Cerebellar cortex (tissue), 1 donor: ENCODE measurements around the gene CHST8.
A peak's percentile ranks its signal among the peaks of the same experiment; 100 is the strongest.
"Not testable (repeated sequence)": the region's sequence is repeated elsewhere in the genome, so short reads cannot be mapped to it uniquely, and the experiment has no call there.

ENCODE experiments used
- DNase-seq: peaks from one replicate; pipeline ENCODE4 v3.0.0-alpha.2; 2015; ENCODE audit warnings: low spot score

Gene CHST8

DNA sequence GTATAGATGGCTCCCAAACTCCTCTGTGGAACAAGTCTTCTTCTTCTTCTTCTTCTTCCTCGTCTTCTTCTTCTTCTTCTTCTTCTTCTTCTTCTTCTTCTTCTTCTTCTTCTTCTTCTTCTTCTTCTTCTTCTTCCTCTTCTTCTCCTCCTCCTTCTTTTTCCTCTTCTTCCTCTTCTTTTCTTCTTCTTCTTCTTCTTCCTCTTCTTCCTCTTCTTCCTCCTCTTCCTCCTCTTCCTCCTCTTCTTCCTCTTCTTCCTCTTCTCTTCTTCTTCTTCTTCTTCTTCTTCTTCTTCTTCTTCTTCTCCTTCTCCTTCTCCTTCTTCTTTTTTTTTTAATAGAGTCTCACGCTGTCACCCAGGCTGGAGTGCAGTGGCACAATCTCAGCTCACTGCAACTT, 3.4 kb upstream of the CHST8 start:
- not testable (repeated sequence) for DNase-seq

DNA sequence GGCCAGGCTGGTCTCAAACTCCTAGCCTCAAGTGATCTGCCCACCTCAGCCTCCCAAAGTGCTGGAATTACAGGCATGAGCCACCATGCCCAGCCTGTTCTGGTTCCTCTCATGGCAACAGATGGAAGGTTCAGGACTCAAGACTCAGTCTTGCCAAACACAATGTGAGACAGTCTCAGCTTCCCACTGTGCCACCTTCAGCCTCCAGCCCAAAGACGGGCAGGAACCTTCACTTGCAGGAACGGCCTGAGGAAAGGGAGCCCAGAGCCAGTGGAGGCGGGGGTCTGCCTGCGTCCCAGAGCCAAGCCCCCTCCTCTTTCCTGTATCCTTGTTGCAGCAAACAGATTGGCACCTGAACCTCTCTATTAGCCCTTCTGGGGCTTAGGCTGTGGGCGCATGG, 2.9 kb upstream of the CHST8 start:
- DNase-seq = no peak

DNA sequence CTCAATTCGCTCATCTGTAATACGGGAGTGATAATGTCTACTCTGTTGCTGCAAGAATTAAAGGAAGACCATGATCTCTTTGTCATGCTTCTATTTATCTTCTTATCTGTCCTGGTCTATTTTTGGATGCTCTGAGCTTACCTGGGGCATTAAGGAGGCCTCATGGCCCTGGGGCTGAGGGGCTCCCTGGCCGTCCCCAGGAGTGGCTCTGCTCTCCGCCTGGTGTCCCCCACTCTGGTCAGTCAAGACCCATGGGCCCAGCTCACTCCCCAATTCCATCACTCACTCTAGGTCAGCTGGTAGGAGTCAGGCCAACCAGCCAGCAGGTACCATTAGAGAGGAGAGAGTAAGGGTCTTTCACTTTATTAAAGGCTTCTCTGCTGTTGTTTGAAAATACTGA, 1.1 kb upstream of the CHST8 start:
- DNase-seq = no peak

DNA sequence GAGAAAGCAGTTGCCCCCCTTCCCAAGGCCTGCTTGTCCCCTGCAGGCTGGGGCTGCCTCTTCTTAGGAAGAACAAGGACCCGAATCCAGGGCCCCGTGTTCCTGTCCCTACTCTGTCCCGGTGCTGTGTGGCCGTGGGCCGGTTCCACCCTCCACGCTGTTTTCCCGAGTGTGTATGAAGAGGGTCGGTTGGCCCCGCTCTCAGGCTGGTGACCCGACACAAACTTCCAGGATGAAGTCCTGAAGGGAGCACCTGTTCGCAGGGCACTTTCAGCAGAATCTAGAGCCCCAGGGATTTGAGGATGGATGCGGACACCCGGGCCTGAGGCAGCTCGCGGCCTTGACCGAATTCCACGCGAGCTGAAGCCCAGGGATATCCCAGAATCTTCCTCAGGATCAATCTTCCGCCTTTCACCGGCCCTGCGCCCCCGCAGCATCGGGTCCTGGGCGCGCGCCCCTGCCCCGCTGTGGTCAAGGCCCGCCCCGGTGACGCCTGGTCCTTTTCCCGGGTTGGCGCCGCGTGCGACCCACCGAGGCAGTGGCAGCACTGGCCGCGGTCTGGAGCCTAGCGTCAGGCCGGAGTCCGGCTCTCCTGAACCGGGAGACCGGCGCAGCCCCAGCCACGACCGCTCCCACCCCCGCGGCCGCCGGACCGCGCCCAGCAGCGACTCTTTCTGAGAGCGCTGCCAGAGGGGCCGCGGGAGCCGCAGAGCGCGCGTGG, 528 bp upstream of the CHST8 start:
- no peak for DNase-seq

DNA sequence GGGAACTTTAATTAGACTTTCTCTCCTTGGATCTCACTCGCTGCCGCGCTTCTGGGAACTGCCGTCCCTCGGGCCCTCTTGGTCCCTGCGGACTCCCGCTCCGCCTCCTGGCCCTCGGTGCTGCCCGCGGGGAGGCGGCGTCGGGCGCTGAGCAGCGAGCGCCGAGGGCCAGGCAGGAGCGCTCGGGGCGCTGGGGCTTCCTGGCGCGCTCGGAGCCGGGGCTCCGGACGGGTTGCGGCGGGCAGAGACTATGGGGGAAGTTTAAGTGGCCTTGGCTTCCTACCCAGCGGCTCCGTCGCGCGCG, 704 bp downstream of the CHST8 start:
- DNase-seq = no peak

DNA sequence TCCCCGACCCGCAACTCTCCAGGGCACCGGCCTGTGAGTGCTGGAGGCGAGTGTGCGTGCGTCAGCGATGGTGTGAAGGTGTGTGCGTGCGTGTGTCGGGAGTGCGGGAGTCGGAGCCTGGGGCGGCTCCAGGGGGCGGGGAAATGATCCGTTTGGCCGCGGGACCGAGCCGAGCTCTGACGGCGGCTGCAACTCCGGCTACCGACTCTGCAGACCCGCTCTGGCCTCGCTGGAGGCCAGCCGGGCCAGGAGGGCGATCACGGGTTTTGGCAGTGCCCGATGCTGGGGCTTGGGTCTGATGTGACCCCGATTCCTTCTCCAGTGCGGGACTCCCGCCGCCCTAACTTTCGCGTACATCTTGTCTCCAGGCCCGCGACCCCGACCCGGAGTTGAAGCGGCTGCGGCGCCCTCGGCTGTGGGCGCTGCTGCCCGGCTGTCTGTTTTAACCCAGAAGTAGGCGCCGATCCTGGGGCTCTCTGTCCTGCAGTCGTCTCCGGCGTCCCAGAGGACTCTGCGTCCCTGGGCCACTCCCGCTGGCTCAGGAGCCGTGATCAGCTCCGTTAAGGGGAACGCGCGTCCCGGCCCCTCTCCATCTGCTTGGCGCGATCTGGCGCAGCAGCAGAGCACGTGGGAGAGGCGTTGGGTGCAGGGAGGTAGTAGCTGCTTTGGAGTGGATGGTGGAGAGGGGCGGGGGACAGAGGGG, 1.2 kb downstream of the CHST8 start:
- no peak for DNase-seq

DNA sequence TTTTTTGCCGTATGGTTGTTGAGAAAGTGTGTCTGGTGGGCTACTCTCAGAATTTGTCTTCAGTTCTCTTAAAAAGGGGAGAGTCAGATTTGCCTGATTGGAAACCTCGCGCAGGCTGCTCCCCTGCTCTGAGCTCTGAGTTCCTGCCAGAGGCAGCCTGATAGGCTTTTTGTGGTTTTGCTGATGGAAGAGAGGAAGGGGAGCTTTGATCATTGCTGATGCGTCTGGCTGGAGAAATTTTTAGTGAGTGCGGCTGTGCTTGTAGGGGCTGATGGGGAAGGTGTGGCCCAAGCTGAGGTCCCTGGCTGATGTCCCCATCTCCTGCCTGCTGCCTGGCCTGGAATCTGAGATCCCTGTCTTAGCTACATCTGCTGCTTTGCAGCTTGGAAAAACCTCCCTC, 2.8 kb downstream of the CHST8 start:
- DNase-seq = no peak

DNA sequence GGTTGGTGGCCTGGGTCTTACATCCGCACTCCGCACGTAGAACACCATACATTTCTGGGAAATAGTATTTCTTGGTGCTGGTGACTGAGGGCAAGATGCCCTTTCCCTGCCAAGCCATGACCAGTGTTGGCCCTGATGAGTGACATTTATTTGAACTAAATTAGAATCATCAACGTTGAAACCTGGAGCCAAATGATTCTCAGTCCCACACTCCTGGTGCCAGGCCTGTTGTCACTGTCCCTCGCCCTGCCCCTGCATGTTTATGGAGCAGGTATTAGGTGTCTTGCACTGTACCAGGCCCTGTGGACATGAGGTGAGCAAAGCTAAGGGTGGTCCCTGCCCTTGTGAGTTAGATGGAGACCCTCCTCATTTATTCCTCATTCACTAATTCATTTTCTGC, 5.8 kb downstream of the CHST8 start:
- peak; percentile 71 for DNase-seq

DNA sequence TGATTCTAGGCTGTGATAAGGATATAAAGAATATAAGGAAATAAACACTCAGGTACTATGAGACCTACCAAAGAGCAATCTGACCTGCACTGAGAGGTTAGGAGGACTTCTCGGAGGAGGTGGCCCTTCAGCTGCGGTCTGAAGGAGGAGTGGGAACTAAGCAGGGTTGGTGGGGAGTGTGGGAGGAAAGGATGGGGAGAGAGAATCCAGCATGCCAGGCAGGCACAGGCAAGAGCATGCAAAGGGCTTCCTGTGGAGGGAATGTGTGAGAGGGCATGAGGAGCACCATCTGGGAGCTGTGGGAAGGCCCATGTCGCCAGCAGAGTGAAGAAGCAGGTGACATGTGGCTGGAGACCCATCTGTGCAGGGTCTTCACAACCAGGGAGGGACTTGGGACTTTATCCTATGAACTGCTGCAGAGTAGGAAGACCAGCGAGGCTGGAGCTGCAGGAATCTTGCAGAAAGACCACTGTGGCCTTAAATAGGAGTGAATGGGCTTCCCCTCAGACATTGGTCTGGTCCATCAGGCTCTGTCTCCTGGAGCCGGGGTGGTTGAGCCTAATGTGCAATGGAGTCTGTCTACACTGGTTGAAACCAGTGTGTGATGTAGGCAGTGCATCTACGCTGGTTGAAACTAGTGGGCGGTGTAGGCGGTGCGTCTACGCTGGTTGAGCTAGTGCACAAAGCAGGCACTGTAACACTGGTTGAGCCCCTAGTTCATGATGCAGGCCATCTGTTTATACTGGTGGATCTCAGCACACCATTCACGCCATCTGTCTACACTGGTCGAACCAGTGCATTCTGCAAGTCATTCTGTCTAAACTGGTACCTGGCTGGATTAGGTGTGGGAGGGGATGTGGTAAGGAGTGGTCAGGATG, 6.4 kb downstream of the CHST8 start:
- DNase-seq = peak; percentile 50

DNA sequence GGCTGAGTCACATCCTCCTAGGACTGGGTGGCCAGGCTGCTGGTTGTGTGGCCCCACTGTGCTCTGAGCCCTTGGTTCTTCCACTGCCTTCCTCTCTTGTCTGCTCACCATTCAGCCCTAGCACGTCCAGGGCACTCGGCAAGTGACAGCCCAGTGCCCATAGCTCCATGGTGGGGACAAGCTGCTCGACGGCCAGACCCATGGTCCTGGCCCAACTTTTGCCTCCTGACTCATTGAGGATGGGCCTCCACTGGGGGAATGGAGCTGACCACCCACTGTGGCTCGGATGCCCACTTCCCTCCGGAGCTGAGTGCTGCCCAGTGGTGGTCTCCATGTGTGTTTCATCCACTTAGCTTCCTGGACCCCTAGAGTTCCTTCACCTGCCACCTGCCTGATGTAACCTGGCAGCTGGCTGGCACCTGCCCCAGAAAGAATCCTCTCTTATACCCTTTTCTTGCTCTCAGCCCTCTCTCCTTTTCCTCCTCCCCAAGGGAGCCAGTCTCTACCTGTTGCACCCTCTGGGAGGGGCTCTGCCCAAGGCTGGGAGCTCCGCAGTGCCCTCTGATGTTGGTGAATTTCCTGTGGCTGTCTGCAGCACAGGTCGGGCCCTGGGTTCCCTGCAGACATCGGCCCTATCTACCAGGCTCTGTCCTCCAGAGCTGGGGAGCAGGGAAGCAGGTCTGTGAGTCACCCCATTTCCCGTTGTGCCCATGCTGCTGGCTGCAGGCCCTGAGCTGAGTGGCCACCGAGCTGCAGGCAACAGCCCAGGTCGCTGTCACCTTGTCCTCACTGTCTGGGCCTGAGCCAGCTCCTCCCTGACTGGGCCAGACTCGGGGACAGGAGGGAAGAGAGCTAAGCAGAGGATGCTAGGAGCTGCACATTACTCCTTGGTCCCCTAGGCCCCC, 7.4 kb downstream of the CHST8 start:
- peak; percentile 79 for DNase-seq

DNA sequence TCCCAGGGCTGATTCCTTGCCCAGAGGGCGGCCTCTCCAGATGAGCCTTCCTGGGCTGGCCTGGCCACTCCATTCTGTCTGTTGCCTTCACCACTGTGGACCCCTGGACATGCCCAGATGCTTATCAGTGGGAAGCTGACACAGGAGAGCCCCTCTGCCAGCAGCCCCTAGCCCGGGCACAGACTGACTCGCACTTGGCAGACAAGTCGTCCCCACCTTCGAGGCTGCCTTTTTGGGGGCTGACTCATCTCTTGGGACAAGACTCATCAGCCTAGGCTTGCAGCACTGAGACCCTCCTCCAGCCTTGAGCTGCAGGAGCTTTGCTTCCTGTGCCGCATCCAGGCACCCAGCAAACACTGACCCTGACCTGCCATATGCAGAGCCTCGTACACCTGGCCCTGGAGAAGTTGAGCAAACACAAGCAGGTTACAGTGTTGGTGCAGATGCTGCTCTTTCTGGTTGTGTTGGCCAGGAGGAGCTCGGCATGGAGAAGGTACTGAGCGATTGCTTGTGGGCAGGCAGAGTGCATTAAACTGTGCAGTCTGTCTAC, 8.1 kb downstream of the CHST8 start:
- no peak for DNase-seq

DNA sequence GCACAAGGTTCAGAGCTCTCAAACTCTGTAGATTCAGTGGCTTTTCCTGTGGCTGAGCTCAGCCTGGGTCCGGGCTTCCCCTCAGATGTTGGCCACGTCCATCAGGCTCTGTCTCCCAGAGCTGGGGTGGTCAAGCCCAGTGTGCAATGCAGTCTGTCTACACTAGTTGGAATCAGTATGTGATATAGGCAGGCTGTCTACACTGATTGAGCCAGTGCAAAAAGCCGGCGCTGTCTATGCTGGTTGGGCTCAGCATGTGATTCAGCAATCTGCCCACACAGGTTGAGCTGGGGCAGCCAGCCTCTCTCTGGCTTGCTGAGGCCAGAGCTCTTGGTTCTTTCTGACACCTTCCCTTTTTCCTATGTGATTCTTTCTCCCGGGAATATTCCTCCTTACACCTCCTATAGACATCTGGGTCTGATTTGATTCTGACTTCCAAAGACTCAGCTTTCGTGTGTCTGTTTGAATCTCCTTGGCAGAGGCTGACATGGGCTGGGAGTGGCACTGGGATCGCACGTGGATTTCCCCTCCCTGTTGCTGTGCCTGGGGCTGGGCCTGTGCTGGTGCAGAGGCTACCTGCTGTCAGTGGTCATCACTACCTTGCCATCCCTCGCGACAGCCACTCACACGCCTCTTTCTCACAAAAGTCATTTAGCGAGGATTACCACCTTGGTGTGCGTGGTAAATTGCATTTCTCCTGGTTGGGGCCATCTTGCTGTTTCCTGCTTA, 9.3 kb downstream of the CHST8 start:
- DNase-seq = no peak

DNA sequence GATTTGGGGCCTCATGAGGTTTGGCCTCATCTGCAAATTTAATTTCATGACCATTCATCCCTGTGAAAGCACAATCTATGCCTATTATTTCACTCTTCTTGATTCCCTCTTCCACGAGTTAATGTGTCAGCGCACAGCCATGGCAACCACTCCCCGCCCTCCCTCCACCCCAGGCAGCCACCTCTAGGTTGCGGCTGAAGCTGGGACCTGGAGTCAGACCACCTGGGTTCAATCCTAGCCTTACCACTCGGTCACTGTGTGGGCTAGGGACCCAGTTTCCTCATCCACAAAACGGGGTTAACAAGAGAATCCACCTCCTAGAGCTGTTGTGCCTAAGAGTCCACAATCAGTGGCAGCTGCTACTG, 9.8 kb downstream of the CHST8 start:
- DNase-seq = no peak

DNA sequence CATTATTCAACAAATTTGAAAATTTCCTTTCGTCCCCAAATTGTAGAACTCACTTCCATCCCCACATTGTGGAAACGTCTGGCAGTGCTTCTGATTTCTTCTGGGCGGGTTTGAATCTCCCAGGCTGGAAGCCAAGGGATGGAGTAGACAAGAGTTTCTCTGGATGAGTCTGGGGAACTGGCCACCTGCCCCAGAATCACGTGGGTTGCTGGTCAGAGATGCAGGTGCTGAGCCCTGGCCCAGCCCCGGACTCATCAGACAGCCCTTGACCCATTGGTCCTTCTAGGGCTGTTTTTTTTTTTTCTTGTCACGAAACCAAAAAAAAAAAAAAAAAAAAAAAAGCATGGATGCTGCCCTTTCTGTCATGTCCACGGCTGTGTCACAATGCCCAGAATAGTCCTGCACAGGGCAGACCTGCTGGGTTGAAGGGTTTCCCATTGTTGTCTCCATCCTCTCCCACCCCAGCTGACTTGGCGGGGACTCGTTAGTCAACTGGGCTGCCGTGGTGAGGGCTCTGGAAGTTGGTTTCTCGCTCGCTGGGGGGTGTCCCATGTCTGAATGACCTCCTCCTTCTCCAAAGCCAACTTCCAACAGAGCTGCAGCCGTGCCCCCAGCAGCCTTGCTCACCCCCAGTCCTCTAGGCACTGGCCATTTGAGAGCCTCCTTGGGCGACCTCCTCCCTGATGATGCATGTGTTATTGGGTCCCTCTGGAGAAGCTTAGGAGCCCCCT, 12.8 kb downstream of the CHST8 start:
- peak; percentile 65 for DNase-seq

DNA sequence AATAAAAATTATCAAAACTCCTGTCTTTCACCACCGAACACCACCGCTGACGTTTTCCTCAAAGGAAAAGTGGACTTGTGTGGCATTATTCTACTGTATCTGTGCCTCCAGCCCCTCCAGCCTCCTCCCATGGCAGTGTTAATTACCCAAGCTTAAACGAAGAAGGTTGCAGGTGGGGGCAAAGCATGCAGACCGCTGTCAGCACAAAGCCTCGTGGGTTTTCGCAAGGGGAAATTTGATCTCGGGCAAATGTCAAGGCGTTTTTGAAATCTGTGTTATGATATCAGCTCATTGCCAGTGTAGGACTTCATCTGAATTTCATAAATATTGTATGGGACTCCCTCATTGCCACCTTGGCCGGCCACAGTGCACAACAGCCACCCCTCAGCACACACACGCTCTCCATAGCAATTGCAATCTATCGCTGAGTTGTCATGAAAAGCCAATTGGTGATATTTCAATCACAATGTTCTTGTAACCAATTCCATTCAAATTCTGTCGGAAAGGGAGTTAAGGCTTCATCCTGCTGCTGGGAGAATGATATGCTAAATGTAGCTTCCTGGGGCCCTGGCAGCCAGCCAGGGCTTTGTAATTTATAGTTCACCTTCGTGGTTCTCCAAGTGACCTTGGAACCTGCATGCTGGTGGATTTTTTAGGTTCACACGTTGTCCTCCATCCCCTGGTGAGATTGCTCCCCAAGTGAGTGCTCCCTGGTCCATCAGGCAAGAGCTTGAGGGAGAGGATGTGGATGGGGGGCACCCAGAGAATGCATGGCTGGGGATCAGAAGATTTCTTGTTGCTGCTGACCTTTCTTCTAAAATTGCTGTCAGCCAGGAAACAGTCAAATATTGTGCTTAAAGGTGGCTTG, 16.6 kb downstream of the CHST8 start:
- DNase-seq = no peak

DNA sequence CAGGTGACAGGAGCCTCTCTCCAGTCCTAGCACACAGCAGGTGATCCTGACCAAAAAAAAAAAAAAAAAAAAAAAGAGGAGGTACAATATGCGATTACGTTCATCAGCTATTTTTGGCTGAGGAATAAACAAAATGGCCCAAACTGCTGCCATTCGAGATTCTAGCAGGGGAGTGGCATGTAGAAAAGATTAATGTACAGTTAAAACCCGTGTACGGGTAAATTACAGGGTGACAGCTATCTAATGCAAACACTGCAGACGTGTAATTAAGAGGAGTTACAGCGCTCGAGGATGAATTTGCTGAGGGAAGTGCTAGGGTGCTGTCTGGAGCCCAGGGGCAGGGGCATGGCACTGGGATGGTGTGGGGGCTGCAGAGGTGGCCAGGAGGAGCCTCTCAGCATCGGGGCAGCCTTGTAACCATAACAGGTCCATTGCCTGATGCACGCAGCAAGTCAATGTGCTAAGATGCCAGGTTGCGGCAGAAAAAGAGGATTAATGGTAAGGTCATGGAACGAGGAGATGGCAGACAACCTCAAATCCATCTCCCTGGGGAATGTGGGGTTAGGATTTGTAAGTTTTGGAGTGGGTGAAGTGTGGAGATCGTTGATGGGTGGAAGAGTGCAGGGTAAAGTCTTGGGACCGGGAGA, 17.4 kb downstream of the CHST8 start:
- peak; percentile 73 for DNase-seq

DNA sequence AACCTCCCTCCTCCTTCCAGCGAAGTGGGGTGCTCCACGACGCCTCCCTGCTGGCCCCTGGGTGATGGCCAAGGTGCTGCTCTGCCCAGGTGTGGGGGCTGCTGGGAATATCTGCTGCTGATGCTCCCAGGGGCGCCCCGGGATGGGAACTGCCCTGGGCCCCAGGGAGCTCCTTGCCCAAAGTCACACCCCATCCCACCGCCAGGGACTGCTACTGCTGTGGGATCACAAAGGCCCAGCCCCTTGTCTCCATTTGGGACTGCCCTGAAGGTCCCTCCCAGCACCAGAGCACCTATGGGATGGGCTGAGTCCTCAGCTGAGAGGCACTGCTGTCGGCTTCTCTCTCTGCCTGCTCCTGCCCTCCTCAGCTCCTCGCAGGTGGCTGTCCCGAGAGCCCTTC, 19.0 kb downstream of the CHST8 start:
- no peak for DNase-seq

DNA sequence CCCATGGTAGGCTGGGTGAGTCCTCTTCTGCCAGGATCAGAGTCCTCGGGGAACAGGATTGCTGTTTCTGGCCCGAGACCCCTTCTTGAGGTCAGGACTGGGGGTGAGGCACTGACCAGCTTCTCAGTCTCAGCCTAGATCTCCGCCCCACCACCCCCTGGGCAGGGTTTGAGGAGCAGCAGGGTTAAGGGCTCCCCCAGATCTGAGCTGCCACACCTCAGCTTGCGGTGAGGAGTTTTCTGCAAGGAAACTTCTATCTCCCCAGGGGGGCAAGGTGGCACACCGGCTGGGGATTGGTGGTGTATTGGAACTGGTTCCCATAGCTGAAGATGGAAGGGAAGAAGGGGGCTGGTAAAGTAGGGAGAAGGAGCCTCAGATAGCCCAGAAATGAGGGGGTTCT, 19.5 kb downstream of the CHST8 start:
- DNase-seq = no peak

DNA sequence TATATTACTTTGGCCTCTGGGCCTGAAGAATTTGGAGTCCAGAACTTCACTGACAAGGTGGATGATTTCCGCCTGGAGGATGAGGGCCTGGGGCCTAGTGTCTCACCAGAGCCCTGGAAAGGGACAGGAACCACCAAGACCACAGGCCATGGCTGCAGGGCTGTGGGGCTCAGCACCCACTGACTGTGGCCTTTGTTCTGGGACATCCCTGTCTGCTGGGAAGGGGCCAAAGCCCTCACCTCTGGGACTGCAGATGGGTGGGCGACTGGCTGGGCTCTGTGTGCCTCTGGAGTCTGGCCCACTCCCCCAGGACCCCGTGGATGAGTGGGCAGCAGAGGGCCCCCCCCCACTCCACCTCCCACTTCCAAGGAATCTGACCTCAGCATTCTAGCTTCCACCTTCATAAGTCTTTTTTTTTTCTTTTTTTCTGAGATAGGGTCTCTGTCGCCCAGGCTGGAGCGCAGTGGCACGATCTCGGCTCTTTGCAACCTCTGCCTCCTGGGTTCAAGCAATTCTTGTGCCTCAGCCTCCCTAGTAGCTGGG, 20.3 kb downstream of the CHST8 start:
- no peak for DNase-seq
